ENCODE results near the gene TSN.

DNA sequence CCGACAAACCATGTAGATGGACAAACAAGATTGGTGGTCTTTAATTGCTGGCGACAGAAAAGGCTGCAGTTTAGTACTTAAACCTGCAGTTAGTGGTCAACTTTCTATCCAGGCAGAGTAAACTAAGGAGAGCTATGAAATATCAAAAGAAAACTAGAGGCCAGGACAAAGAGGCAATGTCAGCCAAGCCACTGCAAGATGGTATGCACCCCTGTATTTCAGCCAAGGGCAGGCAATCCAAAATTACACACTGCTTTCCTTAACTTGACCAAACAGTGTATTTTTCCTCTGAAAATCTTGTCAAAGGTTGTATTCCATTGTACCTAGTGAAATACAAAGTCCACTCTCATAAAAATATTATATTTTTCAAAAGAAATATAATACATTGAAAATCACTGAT is 28.1 kb upstream of the TSN start:
- TF ChIP-seq, protein P1, sequence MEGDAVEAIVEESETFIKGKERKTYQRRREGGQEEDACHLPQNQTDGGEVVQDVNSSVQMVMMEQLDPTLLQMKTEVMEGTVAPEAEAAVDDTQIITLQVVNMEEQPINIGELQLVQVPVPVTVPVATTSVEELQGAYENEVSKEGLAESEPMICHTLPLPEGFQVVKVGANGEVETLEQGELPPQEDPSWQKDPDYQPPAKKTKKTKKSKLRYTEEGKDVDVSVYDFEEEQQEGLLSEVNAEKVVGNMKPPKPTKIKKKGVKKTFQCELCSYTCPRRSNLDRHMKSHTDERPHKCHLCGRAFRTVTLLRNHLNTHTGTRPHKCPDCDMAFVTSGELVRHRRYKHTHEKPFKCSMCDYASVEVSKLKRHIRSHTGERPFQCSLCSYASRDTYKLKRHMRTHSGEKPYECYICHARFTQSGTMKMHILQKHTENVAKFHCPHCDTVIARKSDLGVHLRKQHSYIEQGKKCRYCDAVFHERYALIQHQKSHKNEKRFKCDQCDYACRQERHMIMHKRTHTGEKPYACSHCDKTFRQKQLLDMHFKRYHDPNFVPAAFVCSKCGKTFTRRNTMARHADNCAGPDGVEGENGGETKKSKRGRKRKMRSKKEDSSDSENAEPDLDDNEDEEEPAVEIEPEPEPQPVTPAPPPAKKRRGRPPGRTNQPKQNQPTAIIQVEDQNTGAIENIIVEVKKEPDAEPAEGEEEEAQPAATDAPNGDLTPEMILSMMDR (IDR thresholded peaks at IDR 0.05): no peak
- no peak for TF ChIP-seq POLR2A (IDR thresholded peaks at IDR 0.05)
